GM23338 (cell line): ENCODE data around the gene CLOCK. TPM values are rescaled to one million over a fixed set of nuclear protein-coding genes. Genes with fewer than 3 reads are reported as not detected.

ENCODE experiments used
- ATAC-seq: fragments of 200-7000 bp; cut with Tn5 transposase; 3 replicates; pipeline ENCODE4 v1.9.1; 2020
- DNase-seq: peaks from one replicate; pipeline ENCODE4 v3.0.0-alpha.2; 2015; ENCODE audit warnings: low spot score
- H2AFZ ChIP-seq: fragments of 200-600 bp; sonication (generic); 2 replicates; pipeline ENCODE4 v1.8.0; 2016; ENCODE audit warnings: antibody characterized with exemption, mild to moderate bottlenecking, moderate library complexity
- H3F3A ChIP-seq: fragments of 200-600 bp; sonication (generic); replicated peaks from 2 replicates; pipeline ENCODE4 v1.8.0; 2017; ENCODE audit warnings: antibody characterized with exemption, mixed run types, low read depth
- H3K27ac ChIP-seq: fragments of 200-600 bp; sonication (generic); 2 replicates; pipeline ENCODE4 v1.6.1; 2016; ENCODE audit warnings: low read depth
- H3K27me3 ChIP-seq: fragments of 200-600 bp; sonication (generic); 2 replicates; pipeline ENCODE4 v1.8.0; 2016; ENCODE audit warnings: mild to moderate bottlenecking, mixed run types, moderate library complexity; ENCODE audit not compliant: insufficient read depth
- H3K36me3 ChIP-seq: fragments of 200-600 bp; sonication (generic); 2 replicates; pipeline ENCODE4 v1.8.0; 2016; ENCODE audit warnings: mild to moderate bottlenecking; ENCODE audit not compliant: insufficient read depth
- H3K4me1 ChIP-seq: fragments of 200-600 bp; sonication (generic); 2 replicates; pipeline ENCODE4 v1.8.0; 2016; ENCODE audit warnings: mild to moderate bottlenecking, moderate library complexity; ENCODE audit not compliant: insufficient read depth
- H3K4me2 ChIP-seq: fragments of 200-600 bp; sonication (generic); 2 replicates; pipeline ENCODE4 v1.7.1; 2017; ENCODE audit warnings: mixed run types
- H3K4me3 ChIP-seq: fragments of 200-600 bp; sonication (generic); 2 replicates; pipeline ENCODE4 v1.6.1; 2016; ENCODE audit warnings: mixed run types
- H3K79me2 ChIP-seq: fragments of 200-600 bp; sonication (generic); replicated peaks from 2 replicates; pipeline ENCODE4 v1.8.0; 2017; ENCODE audit warnings: mild to moderate bottlenecking; ENCODE audit not compliant: insufficient read depth
- H3K9me2 ChIP-seq: fragments of 200-600 bp; sonication (generic); 2 replicates; pipeline ENCODE4 v1.8.0; 2017; ENCODE audit not compliant: insufficient read depth
- H4K20me1 ChIP-seq: fragments of 200-600 bp; sonication (generic); replicated peaks from 2 replicates; pipeline ENCODE4 v1.8.0; 2017; ENCODE audit warnings: mild to moderate bottlenecking; ENCODE audit not compliant: insufficient read depth
- H3K27ac Mint-ChIP-seq: 2 replicates; pipeline ENCODE4 v1.8.0; 2020; ENCODE audit warnings: inconsistent platforms, mild to moderate bottlenecking, moderate library complexity, mixed read lengths
- H3K27me3 Mint-ChIP-seq: 3 replicates; pipeline ENCODE4 v1.8.0; 2022; ENCODE audit warnings: low read depth, mild to moderate bottlenecking, moderate library complexity, mixed read lengths, inconsistent platforms; ENCODE audit not compliant: insufficient read depth, poor library complexity
- H3K36me3 Mint-ChIP-seq: 3 replicates; pipeline ENCODE4 v1.8.0; 2021; ENCODE audit warnings: low read depth, mild to moderate bottlenecking, inconsistent platforms, moderate library complexity, mixed read lengths
- H3K4me1 Mint-ChIP-seq: 3 replicates; pipeline ENCODE4 v1.8.0; 2020; ENCODE audit warnings: mild to moderate bottlenecking, inconsistent platforms, mixed read lengths
- H3K4me3 Mint-ChIP-seq: 3 replicates; pipeline ENCODE4 v1.8.0; 2021; ENCODE audit warnings: moderate library complexity, mild to moderate bottlenecking, inconsistent platforms, mixed read lengths
- H3K9me3 Mint-ChIP-seq: 3 replicates; pipeline ENCODE4 v1.8.0; 2020; ENCODE audit warnings: moderate library complexity, mild to moderate bottlenecking, inconsistent platforms, mixed read lengths
- EZH2 ChIP-seq: fragments of 200-600 bp; sonication (generic); IDR thresholded peaks from one replicate; pipeline ENCODE4 v1.8.0; 2017; ENCODE audit warnings: antibody characterized with exemption, mild to moderate bottlenecking, low read depth; ENCODE audit not compliant: unreplicated experiment
- JUNB ChIP-seq: IDR thresholded peaks from one replicate; pipeline ENCODE4 v1.6.1; 2016; ENCODE audit warnings: antibody characterized with exemption; ENCODE audit not compliant: unreplicated experiment
- ZNF114 ChIP-seq: fragments of 250-450 bp; sonication (Bioruptor Pico); IDR thresholded peaks from 2 replicates; pipeline ENCODE4 v1.5.0; 2020; ENCODE audit warnings: mild to moderate bottlenecking, moderate library complexity
- polyA plus RNA-seq: library from polyadenylated mRNA; unstranded; fragments of >200 nt; fragmentation: Nextera tagmentation; extraction: Ambion mirVana; gene quantifications from 2 replicates; pipeline ENCODE4 v1.2.1, GENCODE V29; 2016
- total RNA-seq: library from RNA; depleted of rRNA; stranded (reverse); fragments of >200 nt; shearing (Covaris generic); gene quantifications from 2 replicates; pipeline ENCODE4 v1.2.3, GENCODE V29; 2014
- TF ChIP-seq, protein P1 (sequence below): fragments of 250-450 bp; sonication (Bioruptor Pico); IDR thresholded peaks from 2 replicates; pipeline ENCODE4 v1.5.0; 2020; ENCODE audit warnings: mild to moderate bottlenecking, moderate library complexity
- TF ChIP-seq, protein P2 (sequence below), 2 experiments: fragments of 200-600 bp in 1 of 2; sonication (generic) in 1 of 2; conservative IDR thresholded peaks; 2 replicates each; pipeline versions ENCODE4 v1.5.1 to v1.6.1; 2016 to 2017; ENCODE audit warnings: antibody characterized with exemption in 2 of 2, low read depth in 2 of 2, mild to moderate bottlenecking in 2 of 2, moderate library complexity in 1 of 2

Gene CLOCK
- total and polyA plus RNA-seq, 2 experiments from 2014 or later = 17.1 to 28.8 TPM

DNA sequence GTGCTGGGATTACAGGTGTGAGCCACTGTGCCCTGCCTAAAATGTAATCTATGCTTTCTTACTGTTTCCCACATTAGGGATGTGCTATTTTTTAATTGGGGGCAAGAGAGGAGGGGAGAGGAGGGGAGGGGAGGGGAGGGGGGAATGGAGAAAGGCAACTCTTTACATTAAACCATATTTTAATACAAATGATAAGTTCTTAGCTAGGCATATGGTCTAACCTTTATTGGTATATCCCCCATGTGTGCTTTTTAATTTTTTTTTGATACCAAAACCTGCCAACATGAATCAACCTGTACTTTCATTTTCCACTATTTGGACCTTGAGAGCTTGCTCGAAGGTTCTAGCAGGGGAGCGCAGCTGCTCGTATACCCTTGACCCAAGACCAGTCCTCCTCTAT, 6.4 kb downstream of the CLOCK start:
- ATAC-seq = no peak
- H3F3A ChIP-seq = peaks cover 2% of the 10 kb centered on the region; the same call in 1 of the 2 replicates
- no peak overlapping the region for H2AFZ ChIP-seq
- Mint-ChIP-seq H3K9me3 (peaks cover 7% of the 10 kb centered on the region; the same call in 2 of the 3 replicates), H3K4me1 (peaks cover 40% of the 10 kb centered on the region), H3K27me3 (peaks cover 2% of the 10 kb centered on the region), H3K4me3 (no peak overlapping the region), H3K36me3 (peaks cover 30% of the 10 kb centered on the region), H3K27ac (no peak overlapping the region)
- H3K79me2 ChIP-seq = peaks cover 99% of the 10 kb centered on the region
- H4K20me1 ChIP-seq = peaks cover 12% of the 10 kb centered on the region
- no peaks in the 10 kb centered on the region for H3K27me3 ChIP-seq
- peaks cover 33% of the 10 kb centered on the region for H3K4me1 ChIP-seq
- H3K4me2 ChIP-seq = no peak overlapping the region
- no peak for TF ChIP-seq JUNB
- TF ChIP-seq EZH2 = no peak
- TF ChIP-seq, protein P1, sequence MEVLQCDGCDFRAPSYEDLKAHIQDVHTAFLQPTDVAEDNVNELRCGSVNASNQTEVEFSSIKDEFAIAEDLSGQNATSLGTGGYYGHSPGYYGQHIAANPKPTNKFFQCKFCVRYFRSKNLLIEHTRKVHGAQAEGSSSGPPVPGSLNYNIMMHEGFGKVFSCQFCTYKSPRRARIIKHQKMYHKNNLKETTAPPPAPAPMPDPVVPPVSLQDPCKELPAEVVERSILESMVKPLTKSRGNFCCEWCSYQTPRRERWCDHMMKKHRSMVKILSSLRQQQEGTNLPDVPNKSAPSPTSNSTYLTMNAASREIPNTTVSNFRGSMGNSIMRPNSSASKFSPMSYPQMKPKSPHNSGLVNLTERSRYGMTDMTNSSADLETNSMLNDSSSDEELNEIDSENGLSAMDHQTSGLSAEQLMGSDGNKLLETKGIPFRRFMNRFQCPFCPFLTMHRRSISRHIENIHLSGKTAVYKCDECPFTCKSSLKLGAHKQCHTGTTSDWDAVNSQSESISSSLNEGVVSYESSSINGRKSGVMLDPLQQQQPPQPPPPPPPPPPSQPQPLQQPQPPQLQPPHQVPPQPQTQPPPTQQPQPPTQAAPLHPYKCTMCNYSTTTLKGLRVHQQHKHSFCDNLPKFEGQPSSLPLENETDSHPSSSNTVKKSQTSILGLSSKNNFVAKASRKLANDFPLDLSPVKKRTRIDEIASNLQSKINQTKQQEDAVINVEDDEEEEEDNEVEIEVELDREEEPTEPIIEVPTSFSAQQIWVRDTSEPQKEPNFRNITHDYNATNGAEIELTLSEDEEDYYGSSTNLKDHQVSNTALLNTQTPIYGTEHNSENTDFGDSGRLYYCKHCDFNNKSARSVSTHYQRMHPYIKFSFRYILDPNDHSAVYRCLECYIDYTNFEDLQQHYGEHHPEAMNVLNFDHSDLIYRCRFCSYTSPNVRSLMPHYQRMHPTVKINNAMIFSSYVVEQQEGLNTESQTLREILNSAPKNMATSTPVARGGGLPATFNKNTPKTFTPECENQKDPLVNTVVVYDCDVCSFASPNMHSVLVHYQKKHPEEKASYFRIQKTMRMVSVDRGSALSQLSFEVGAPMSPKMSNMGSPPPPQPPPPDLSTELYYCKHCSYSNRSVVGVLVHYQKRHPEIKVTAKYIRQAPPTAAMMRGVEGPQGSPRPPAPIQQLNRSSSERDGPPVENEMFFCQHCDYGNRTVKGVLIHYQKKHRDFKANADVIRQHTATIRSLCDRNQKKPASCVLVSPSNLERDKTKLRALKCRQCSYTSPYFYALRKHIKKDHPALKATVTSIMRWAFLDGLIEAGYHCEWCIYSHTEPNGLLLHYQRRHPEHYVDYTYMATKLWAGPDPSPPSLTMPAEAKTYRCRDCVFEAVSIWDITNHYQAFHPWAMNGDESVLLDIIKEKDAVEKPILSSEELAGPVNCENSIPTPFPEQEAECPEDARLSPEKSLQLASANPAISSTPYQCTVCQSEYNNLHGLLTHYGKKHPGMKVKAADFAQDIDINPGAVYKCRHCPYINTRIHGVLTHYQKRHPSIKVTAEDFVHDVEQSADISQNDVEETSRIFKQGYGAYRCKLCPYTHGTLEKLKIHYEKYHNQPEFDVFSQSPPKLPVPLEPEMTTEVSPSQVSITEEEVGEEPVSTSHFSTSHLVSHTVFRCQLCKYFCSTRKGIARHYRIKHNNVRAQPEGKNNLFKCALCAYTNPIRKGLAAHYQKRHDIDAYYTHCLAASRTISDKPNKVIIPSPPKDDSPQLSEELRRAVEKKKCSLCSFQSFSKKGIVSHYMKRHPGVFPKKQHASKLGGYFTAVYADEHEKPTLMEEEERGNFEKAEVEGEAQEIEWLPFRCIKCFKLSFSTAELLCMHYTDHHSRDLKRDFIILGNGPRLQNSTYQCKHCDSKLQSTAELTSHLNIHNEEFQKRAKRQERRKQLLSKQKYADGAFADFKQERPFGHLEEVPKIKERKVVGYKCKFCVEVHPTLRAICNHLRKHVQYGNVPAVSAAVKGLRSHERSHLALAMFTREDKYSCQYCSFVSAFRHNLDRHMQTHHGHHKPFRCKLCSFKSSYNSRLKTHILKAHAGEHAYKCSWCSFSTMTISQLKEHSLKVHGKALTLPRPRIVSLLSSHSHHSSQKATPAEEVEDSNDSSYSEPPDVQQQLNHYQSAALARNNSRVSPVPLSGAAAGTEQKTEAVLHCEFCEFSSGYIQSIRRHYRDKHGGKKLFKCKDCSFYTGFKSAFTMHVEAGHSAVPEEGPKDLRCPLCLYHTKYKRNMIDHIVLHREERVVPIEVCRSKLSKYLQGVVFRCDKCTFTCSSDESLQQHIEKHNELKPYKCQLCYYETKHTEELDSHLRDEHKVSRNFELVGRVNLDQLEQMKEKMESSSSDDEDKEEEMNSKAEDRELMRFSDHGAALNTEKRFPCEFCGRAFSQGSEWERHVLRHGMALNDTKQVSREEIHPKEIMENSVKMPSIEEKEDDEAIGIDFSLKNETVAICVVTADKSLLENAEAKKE (CRISPR knock-in tag) = no peak
- no peak for TF ChIP-seq ZNF114 (CRISPR knock-in tag)
- TF ChIP-seq, protein P2, sequence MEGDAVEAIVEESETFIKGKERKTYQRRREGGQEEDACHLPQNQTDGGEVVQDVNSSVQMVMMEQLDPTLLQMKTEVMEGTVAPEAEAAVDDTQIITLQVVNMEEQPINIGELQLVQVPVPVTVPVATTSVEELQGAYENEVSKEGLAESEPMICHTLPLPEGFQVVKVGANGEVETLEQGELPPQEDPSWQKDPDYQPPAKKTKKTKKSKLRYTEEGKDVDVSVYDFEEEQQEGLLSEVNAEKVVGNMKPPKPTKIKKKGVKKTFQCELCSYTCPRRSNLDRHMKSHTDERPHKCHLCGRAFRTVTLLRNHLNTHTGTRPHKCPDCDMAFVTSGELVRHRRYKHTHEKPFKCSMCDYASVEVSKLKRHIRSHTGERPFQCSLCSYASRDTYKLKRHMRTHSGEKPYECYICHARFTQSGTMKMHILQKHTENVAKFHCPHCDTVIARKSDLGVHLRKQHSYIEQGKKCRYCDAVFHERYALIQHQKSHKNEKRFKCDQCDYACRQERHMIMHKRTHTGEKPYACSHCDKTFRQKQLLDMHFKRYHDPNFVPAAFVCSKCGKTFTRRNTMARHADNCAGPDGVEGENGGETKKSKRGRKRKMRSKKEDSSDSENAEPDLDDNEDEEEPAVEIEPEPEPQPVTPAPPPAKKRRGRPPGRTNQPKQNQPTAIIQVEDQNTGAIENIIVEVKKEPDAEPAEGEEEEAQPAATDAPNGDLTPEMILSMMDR (conservative IDR thresholded peaks at IDR 0.05; ENCODE audit: low read depth in 2 of 2) = no peak
- no peak for DNase-seq
- no peak overlapping the region for H3K4me3 ChIP-seq
- H3K27ac ChIP-seq = peak overlapping the region; percentile 36; the same call in 1 of the 2 replicates
- H3K36me3 ChIP-seq = no peaks in the 10 kb centered on the region
- H3K9me2 ChIP-seq = no peaks in the 10 kb centered on the region
